Keratinocyte (primary cell): ENCODE data around the gene PACS2.

Experiments
- CTCF ChIP-seq, 3 experiments: IDR thresholded peaks in 1 of 3; conservative IDR thresholded peaks in 1 of 3; optimal IDR thresholded peaks in 1 of 3; 2 replicates in 2 of 3; 3 replicates in 1 of 3; pipeline versions ENCODE3 to v1.5.1; 2011; ENCODE audit warnings: low read length in 3 of 3, mild to moderate bottlenecking in 3 of 3, moderate library complexity in 2 of 3, control low read depth in 1 of 3, inconsistent platforms in 1 of 3; ENCODE audit not compliant: insufficient read depth in 2 of 3; ENCODE audit errors: extremely low read depth in 1 of 3
- EZH2 ChIP-seq: IDR thresholded peaks from one replicate; pipeline ENCODE4 v1.6.1; 2012; ENCODE audit warnings: inconsistent platforms, mild to moderate bottlenecking, low read length, moderate library complexity

- TF ChIP-seq CTCF (optimal IDR thresholded peaks at IDR 0.05 in 1 of 3, IDR thresholded peaks at IDR 0.05 in 1 of 3, conservative IDR thresholded peaks at IDR 0.05 in 1 of 3; ENCODE audit: extremely low read depth in 1 of 3, insufficient read depth in 2 of 3, low read length in 3 of 3) (no peak), EZH2 (no peak)
Measured at GRCh38 chr14:105385322-105385637, 70.7 kb downstream of the PACS2 start.
